Activated CD8-positive, alpha-beta memory T cell treated with anti-CD3 and anti-CD28 coated beads, Interleukin-2, amount 50 U/mL, for 24 hours (primary cell): ENCODE results near the gene DGKQ.

Source experiments
- DNase-seq: peaks from one replicate; pipeline ENCODE4 v3.0.0-alpha.2; 2020; ENCODE audit errors: extremely low read depth

The DGKQ gene

DNA sequence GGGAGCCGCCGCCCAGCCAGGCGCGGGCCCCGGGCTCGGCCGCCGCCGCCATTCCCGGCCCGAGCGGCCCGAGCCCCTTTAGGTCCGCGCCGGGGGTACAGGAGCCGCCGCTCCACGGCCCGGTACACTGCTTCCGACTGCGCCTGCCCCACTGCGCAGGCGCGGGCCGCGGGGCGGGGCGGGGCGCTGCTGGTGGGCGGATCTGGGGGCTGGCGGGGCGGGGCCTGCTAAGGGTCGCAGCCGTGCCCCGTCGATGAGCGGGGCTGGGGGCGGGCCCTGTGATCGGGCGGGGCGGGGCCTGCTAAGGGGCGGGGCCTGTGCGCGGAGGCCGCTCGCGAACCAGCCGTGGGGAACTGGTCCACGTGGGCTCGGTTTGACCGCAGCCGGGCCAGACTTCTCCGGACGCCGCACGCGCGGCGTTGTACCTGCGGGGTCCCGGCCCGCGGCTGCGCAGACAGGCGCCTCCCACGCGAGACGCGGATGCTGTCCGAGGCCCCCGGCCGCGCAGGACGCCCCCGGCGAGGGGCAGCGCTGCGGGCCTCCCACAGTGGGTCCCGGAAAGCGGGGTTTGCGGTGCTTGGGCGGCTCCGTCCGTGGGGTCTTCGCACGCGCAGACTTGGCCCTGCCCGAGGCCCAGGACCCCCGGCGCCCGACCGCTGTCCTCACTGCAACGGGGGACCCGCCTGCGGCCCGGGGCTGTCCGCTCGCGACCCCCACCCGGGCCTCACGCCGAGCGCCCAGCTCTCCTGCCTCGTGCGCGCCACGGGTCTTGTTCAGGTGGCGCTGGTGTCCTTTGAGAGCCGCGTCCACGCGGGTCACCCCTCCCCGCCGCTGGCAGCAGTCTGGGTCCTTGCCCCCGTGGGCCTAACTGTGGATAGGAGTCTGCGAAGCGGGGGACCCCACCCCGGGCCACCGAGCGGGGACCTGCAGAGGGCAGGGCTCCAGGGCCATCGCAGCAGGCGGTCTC is at the start of gene DGKQ:
Gene DGKQ, minus strand, starts transcription at position 139 of the 967 bp plus-strand sequence. Its CDS starts 87 bp downstream, at position 52.
- peak; percentile 49 for DNase-seq

DNA sequence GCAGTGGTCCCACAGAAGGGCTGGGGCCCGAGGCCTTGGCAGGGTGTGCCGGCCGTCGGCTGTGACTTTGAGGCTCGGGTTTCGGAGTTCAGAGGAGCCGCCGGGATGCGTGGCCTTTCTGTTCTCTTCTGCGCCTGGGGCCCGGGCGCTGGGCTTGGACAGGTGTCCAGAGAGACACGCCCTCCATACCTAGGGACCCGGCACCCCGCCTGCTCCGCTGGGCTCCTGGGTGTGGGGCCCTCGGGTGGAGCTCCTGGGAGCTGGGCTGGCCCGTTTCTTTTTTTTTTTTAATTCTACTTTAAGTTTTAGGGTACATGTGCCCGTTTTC is 49.3 kb upstream of the DGKQ start:
- DNase-seq, result no peak

DNA sequence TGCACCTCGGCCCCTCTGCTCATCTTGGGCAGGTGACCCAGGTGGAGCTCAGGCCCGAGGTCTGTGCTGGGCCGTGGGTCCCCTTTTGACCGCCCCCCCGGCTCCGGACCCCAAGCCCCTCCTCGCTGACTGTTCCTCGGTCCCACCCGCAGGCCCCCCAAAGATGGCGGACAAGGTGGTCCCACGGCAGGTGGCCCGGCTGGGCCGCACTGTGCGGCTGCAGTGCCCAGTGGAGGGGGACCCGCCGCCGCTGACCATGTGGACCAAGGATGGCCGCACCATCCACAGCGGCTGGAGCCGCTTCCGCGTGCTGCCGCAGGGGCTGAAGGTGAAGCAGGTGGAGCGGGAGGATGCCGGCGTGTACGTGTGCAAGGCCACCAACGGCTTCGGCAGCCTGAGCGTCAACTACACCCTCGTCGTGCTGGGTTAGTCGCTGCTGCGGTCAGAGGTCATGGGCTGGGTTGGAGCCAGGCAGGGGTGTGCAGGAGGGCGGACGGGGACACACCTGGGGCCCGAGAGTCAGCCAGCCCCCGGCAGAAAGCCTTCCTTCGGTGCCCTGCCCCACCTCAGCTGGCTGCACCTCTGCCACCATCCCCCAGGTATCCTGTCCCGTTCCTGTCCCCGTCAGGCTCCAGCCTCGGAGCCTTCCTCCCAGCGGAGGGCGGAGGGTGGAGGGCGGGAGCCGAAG is 48.8 kb upstream of the DGKQ start:
- no peak for DNase-seq

GRCh38 chr4:1021386-1022050 is 48.1 kb upstream of the DGKQ start:
- DNase-seq, result no peak

- no peak for DNase-seq
Measured at GRCh38 chr4:1019729-1020470, 46.5 kb upstream of the DGKQ start.

GRCh38 chr4:1019320-1019719 is 46.0 kb upstream of the DGKQ start:
- DNase-seq, result no peak

GRCh38 chr4:1018147-1019020 is 45.0 kb upstream of the DGKQ start:
- no peak for DNase-seq

- no peak for DNase-seq
Measured at GRCh38 chr4:1017706-1018105, 44.3 kb upstream of the DGKQ start.

GRCh38 chr4:1017211-1017610 is 43.8 kb upstream of the DGKQ start:
- no peak for DNase-seq

- DNase-seq, result no peak
Measured at GRCh38 chr4:1015746-1016145, 42.4 kb upstream of the DGKQ start.

DNA sequence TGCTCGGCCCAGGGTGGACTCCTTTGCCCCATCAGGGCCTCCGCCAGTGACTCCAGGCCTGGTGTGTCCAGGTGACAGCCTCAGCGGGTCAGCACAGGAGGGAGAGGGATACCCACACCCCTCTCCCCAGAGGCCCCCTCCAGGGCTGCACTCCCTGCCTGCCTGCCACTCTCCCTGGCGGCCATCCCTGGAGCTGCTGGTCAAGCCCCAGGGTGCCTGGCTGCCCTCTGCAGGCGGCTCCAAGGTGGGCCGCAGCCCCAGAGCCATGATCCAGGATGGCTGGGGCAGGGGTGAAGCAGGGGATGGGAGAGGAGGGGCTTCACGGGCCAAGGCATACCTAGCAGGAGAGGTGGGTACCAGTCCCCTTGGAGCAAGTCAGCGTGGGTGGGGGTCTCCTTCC is 41.8 kb upstream of the DGKQ start:
- DNase-seq, result no peak

GRCh38 chr4:1014291-1015167 is 41.2 kb upstream of the DGKQ start:
- DNase-seq, result no peak

GRCh38 chr4:1013225-1014073 is 40.1 kb upstream of the DGKQ start:
- no peak for DNase-seq

DNA sequence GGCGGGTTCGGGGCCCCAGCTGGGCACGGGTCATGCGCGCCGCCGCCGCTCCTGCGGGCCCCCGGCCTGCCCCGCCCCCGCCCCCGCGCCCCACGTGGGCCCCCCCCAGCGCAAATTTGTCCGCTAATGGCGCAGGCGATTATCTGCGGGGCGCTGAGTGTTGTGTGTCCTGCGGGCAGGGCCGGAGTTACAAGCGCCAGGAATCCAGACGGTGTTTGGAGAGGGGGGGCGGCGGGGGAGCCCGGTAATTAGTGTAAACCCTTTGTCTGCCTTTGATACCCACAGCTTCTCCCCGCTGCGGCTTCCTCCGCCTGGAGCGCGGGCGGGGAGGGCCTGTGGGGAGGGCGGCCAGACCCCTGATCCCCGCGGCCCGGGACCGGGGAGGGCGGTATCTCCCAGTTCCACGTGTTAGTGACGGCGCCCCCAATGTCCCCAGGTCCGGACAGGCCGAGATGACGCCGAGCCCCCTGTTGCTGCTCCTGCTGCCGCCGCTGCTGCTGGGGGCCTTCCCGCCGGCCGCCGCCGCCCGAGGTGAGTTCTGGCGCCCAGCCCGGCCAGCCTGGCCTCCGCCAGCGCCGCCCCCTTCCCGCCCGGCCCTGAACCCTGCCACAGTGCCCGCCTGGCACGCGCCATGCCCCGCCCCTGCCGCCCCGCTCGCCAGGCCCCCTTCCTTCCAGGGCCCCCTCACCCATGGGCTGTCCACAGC is 38.8 kb upstream of the DGKQ start:
- no peak for DNase-seq

- DNase-seq, result no peak
Measured at GRCh38 chr4:1011666-1012033, 38.3 kb upstream of the DGKQ start.

DNA sequence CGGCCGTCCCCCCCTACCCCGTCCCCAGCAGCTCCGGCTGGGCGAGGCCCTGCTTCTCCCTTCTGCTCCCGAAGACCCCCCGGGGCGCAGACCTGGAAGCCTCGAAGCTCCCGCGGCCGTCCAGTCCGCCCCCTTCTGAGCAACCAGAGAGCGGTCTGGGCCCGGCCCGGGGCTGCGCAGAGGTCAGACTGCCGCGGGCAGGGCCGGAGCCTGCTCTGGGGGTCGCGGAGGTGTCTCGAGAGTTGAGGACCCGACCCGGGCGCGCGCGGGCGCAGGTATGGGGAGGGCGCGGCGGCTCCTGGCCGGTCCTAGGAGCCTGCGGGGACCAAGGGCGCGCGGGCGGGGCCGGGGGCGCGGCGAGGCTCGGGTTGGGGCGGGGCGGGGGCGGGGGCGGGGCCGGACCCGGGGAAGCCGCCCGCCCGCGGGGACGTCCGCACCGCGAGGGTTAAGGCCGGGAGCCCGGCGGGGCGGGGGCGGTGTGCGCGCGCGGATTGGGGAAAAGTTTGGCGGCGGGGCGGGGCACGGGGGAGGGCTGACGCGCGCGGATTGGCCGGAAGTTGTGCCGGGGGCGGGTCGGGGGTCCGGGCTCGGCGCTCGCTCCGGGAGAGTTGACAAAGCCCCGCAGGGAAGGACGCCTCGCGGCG is 37.8 kb upstream of the DGKQ start, which contains the start of gene FGFRL1:
Gene FGFRL1, plus strand, starts transcription at position 605 of the 644 bp plus-strand sequence. CDS start 860 bp downstream, outside the sequence.
- peak; percentile 77 for DNase-seq

DNA sequence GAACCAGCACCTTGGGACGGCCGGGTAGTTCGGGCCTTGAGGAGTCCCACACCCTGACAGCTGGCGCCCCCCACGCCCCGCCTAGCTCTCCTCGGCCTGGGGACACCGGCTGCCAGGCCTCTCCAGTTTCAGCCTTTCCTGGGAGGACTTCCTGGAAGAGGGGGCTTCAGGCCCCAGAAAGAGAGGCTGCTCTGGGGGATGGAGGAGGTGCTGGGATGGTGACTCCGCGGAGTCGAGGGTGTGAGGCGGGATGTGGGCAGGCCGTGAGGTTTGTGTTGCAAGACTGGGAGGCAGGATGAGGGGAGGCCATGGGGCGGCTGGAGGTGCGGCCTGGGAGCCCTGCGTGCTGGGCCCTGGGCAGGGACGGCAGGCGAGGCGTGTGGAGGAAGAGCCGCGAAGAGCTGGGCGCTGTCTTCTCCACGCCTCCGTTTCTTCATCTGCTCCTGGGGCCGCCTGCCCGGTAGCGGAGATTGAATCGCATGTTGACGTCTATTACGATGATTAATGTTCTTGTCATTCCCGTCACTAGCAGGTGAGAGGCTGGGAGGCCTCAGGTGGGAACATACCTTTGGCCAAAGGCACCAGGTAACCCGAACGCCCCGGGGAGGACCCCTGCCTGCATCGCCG is 37.1 kb upstream of the DGKQ start:
- peak; percentile 28 for DNase-seq
